ENCODE results near the gene SOX13.
"Not testable (repeated sequence)": the region's sequence is repeated elsewhere in the genome, so short reads cannot be mapped to it uniquely, and the experiment has no call there.

SOX13 gene

GRCh38 chr1:204087893-204088528, 15.1 kb downstream of the SOX13 start:
- no peak for DNase-seq

GRCh38 chr1:204088596-204088995, 15.7 kb downstream of the SOX13 start:
- no peak for DNase-seq

GRCh38 chr1:204089044-204089751, 16.3 kb downstream of the SOX13 start:
- DNase-seq: no peak

GRCh38 chr1:204090132-204090531, 17.2 kb downstream of the SOX13 start:
- DNase-seq: not testable (repeated sequence)

- DNase-seq: no peak
Measured at GRCh38 chr1:204091066-204091465, 18.2 kb downstream of the SOX13 start.

DNA sequence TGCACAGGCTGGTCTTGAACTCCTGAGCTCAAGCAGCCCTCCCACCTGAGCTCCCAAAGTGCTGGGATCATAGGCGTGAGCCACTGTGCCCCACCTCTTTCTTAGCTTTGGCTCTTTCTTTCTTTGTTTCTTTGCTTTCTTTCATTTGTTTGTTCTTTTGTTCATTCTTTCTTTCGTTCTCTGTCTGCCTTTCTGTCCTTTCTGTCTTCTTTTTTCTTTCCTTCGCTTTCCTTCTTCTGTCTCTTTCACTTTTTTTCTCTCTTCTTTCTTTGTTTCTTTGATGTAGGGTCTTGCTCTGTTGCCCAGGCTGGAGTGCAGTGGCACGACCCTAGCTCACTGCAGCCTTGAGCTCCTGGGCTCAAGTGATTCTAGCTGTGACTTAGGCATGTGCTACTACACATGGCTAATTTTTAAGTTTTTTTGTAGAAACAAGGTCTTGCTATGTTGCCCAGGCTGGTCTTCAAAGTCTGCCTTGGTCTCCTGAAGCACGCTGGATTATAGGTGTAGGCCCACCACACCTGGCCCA, 18.9 kb downstream of the SOX13 start:
- no peak for DNase-seq

GRCh38 chr1:204092632-204093420, 19.9 kb downstream of the SOX13 start:
- no peak for DNase-seq

GRCh38 chr1:204093421-204093717, 20.5 kb downstream of the SOX13 start:
- DNase-seq: peak; percentile 50

DNA sequence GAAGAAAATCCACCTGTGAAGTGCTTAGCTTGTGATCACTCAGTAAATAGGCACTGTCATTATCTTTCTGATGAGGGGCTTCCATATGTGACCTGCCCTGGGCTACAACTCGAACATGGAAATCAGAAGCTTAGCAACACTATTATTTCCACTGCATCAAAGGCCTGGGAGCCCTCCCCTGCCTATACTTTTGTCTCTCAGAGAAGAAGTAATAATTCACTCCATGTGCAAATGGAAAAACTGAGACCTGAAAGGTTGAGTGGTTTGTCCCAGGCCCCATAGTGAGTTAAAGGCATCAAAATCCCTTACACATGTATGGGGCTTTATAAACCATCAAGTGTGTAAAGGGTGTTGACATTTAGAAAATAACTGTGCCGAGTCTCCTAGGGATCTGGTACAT, 20.9 kb downstream of the SOX13 start:
- DNase-seq: no peak

DNA sequence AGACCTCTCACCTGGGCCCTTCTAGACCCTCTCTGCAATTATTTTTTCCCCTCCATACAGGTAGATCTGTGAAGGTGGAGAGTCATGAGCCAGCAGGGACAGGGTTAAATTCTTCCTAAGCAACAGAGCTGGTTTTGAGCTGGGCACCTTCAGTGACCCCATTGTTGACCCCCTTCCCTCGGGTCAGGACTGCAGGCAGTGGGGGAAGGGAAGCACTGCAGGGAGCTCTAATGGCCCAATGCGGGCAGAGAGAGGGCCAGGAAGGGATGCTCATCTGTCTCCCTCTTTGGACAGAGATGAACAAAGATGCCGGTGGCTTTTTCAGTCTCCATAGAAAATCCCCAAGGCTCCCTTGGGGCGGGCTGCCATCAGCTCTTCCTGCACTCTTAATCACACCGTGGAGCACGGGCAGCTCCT, 21.4 kb downstream of the SOX13 start:
- DNase-seq: no peak

DNA sequence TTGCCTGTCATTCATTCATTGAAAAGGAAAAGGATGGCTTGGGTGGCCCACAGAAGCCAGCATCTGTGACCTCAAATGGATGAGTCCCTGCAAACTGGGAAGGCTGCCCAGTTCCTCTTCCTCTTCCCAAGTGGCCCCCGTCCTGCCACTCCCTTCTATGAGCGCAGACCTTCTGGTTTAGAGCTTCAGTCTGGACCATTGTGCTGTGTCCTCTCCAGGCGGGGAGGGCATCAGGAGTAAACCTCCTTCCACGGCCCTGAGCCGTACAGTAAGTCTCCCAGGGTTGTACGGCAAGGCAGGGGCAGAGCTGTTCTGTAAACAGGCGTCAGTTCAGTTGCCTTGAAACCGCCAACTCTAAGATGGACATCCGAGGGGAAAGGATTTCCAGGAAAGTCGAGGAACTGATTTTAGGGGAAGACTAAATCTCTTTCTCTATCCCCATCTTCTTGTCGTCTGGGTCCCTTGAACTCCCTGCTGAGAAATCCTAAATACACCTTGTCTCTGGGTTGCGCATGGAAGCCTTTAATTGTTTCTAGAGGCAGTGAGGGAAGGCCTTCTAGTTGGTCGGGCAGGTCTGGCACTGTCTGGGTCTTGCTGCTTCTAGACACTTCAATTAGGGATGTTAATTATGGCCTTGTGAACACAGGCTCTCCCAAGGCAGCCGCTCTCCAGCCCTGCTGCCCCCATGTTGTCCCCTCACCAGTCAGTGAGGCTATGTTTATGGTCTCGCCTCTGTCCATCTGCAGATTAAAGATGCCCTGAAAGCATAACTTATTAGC, 22.1 kb downstream of the SOX13 start:
- DNase-seq: no peak

GRCh38 chr1:204096931-204097330, 24.0 kb downstream of the SOX13 start:
- no peak for DNase-seq

GRCh38 chr1:204098683-204099082, 25.8 kb downstream of the SOX13 start:
- DNase-seq: no peak

DNA sequence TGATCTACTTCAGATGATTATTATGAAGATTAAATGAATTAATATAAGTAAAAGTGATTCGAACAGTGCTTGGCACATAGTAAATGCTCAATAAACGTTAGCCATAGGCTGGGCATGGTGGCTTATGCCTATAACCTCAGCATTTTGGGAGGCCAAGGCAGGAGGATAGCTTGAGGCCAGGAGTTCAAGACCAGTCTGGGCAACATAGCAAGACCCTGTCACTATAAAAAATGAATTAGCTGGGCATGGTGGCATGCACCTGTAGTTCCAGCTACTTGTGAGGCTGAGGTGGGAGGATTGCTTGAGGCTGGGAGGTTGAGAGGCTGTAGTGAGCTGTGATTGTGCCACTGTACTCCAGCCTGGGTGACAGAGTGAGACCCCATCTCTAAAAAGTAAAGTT, 26.8 kb downstream of the SOX13 start:
- not testable (repeated sequence) for DNase-seq

GRCh38 chr1:204102029-204102611, 29.2 kb downstream of the SOX13 start:
- DNase-seq: no peak

DNA sequence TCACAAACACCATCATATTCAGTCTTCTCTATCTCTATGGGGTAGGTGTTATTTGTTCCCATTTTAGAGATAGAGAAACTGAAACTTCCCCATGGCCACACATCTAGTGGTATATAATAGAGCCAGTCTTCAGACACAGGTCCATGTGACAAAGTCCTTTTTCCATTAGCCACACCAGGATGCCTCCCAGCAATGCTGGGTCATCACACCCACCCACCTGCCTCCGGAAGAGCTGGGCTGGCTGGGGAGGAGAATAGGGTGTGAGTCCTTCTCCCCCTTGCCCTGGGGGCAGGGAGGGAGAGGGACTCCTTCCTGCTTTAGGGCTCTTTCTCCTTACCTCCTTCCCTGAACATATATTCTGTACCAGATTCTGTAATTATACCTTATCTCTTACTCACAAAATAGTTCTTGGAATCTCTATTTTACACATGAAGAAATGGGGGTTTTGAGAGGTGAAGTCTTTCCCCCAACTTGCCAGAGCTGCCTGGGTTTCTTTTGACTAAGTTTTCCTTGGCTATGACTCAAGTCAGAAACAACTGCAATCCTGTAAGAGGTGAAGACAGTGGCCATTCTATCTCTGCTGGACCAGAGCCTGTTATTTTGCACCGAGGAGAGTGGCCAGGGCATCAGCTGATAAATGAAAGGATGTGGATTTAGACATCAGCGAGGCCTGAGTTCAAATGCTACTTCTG, 30.0 kb downstream of the SOX13 start:
- DNase-seq: no peak

DNA sequence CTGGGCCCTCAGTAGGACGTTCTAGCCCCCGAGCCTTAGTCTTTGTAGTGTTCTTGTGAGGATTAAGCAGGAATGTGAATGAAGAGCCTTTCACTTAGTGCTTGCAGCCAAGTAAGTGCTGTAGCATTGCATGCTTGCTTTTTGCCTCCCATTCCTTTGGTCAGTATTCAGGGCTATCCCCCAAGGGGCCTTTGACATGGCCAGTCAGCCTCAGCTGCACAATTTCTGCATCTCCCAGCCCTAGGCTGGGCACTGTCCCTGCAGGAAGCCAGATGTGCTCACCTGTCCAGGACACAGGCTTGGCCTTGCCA, 30.5 kb downstream of the SOX13 start:
- no peak for DNase-seq

DNA sequence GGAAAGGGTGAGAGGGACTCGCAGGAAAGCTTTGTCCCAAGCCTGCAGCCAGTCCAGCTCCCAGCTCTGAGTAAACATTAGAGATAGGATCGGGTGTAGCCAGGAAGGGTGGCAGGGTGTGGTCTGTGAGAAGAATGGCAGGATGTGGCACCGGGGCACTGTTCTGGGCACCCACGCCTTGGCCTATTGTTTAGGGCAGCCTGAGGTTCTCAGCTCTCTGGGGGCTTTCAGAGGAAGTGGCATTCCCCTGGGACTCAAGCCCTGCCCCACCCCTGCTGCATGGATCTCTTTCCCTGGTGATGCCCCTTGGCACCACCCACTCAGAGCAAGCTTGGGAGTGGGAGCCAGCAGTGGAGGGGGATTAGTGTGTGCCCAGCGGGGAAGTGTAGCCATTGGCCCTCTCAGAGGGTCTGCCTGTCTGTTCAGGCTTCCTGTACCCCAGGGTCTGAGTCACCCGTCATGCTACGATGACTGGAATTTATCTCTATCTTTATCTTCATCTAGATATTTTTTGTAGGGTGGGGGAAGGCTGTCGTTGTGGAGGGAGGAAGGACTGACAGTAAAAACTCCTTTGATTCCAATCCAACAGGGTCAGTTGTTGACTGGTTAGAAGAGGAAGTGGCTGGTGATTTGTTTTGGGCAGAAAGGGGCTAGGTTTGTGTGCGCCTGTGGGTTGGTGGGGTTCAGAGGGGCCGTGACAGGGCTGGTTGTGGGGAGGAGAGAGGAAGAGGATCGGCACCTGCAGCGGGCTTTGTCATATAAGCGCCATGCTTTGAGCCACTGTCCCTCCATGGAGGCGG, 31.6 kb downstream of the SOX13 start:
- DNase-seq: no peak

- no peak for DNase-seq
Measured at GRCh38 chr1:204105131-204105515, 32.2 kb downstream of the SOX13 start.

GRCh38 chr1:204106825-204107224, 33.9 kb downstream of the SOX13 start:
- no peak for DNase-seq

- no peak for DNase-seq
Measured at GRCh38 chr1:204107892-204108291, 35.0 kb downstream of the SOX13 start.
